A549 treated with CpdA at 1 μM for 4 hours (cell line): ENCODE results near the gene EDDM3A. TPM values are rescaled to one million over a fixed set of nuclear protein-coding genes. Genes with fewer than 3 reads are reported as not detected.

Experiments used
- total RNA-seq: library from RNA; stranded (reverse); fragments of 200-300 nt; extraction: Qiagen RNA extraction; gene quantifications from 5 replicates; pipeline ENCODE4 v1.2.3, GENCODE V29; 2022; ENCODE audit warnings: low read depth

The EDDM3A gene, protein sequence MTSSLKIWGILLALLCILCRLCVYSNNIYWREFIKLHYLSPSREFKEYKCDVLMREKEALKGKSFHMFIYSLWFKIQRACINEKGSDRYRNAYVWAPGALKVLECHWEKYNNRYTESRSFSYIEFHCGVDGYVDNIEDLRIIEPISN
- not detected in 5 replicates for total RNA-seq

DNA sequence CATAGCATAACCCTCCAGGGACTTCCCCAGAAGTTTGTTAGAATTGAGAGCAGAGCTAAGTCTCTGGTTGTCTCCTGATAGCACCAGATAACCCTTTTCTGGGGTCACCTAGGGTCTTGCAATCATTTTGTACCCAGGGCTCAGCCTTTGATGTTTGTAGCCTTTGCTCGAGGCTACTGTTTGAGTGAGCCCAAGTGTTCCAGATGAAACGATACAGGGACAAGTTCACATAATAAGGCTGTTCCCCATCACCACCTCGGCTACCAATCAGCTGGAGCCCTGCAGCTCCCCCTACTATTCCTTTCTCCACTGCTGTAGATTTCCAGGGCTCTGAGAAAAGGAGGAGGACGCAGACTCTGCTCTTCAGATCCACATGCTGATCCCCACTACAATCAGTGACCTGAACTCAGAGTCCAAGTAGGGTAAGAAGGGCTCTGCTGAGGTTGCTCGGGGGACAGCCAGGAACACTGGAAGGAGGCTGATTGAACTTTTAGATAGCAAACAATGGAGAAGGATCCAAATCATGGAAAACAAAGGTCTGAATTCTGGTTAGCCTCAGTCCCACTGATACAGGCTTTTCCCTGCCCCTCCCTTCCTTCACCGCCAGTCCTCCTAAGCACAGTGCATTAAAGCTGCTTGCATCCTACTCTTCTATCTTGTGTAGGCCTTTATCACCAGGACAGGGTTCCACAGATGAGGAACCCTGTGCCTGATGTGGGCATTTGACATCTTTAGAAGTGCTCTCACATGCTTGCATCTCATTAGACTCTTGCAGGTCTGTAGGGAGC, at the start of gene EDDM3A:
Gene EDDM3A, plus strand, starts transcription at position 317 of the 788 bp plus-strand sequence. CDS start 1,694 bp downstream, outside the sequence.

Other genes with a start within 250 kb of the EDDM3A start
- 0.19 to 0.30 TPM (median 0.26 TPM) in 4 of 5 replicates, not detected in the other for gene RNASE10, start 240.3 kb upstream of the EDDM3A start, total RNA-seq
- gene RNASE9, start 184.8 kb upstream of the EDDM3A start, total RNA-seq = not detected in 5 replicates
- not detected in 5 replicates for gene RNASE11, start 157.9 kb upstream of the EDDM3A start, total RNA-seq
- gene RNASE12, start 154.5 kb upstream of the EDDM3A start, total RNA-seq = not detected in 5 replicates
- gene OR6S1, start 104.2 kb upstream of the EDDM3A start, total RNA-seq = not detected in 5 replicates
- gene RNASE4, start 61.3 kb upstream of the EDDM3A start, total RNA-seq = 5.4 to 9.5 TPM (median 7.2 TPM) in 5 replicates
- 7.5 to 12.2 TPM (median 10.6 TPM) in 5 replicates for gene ANG, start 57.1 kb upstream of the EDDM3A start, total RNA-seq
- gene EDDM3B, start 22.5 kb downstream of the EDDM3A start, total RNA-seq = not detected in 5 replicates
- not detected in 5 replicates for gene RNASE6, start 35.4 kb downstream of the EDDM3A start, total RNA-seq
- 0.16 to 0.35 TPM (median 0.24 TPM) in 3 of 5 replicates, not detected in the others for gene RNASE1, start 57.0 kb downstream of the EDDM3A start, total RNA-seq
- not detected in 5 replicates for gene RNASE3, start 145.5 kb downstream of the EDDM3A start, total RNA-seq
- not detected in 5 replicates for gene RNASE2, start 209.6 kb downstream of the EDDM3A start, total RNA-seq
- 69.5 to 77.9 TPM (median 73.5 TPM) in 5 replicates for gene METTL17, start 244.1 kb downstream of the EDDM3A start, total RNA-seq